Naive thymus-derived CD4-positive, alpha-beta T cell (primary cell): ENCODE results near the gene MORC2. TPM values are rescaled to one million over a fixed set of nuclear protein-coding genes. Genes with fewer than 3 reads are reported as not detected.
A peak's percentile ranks its signal among the peaks of the same experiment; 100 is the strongest.

ENCODE experiments used
- ATAC-seq: fragments of 150-1000 bp; cut with Tn5 transposase; 2 replicates; pipeline ENCODE4 v1.10.0; 2021; ENCODE audit warnings: mild to moderate bottlenecking, moderate library complexity
- CTCF ChIA-PET: fragments of 350-600 bp; sonication (Branson Sonifier 250); formaldehyde crosslinking; loops from one replicate; lab custom pipeline; 2021; ENCODE audit warnings: antibody characterized with exemption; lab: Charles Lee
- POLR2A ChIA-PET: fragments of 350-600 bp; sonication (Branson Sonifier 250); formaldehyde crosslinking; loops from one replicate; lab custom pipeline; 2021; ENCODE audit warnings: antibody characterized with exemption, inconsistent platforms; lab: Charles Lee
- DNase-seq, 9 donors: peaks; one replicate each; pipeline versions ENCODE4 v3.0.0 to v3.0.0-alpha.2; 2020 to 2022; ENCODE audit warnings: mixed read lengths in 1 of 9
- H3K27ac ChIP-seq: one replicate; pipeline ENCODE4 v1.7.0; 2013; ENCODE audit warnings: mild to moderate bottlenecking, low read depth, low read length, moderate library complexity
- H3K27me3 ChIP-seq, 2 donors: one replicate each; pipeline ENCODE4 v1.7.0; 2013; ENCODE audit warnings: low read length in 2 of 2, mild to moderate bottlenecking in 2 of 2, moderate library complexity in 2 of 2; ENCODE audit not compliant: control insufficient read depth in 2 of 2, insufficient read depth in 2 of 2
- H3K36me3 ChIP-seq, 3 experiments: 1 replicate in 2 of 3; 2 replicates in 1 of 3; pipeline ENCODE4 v1.7.0; 2013; ENCODE audit warnings: low read length in 3 of 3, mild to moderate bottlenecking in 3 of 3, moderate library complexity in 1 of 3; ENCODE audit not compliant: insufficient read depth in 3 of 3, control insufficient read depth in 2 of 3
- H3K4me1 ChIP-seq, 2 donors: one replicate each; pipeline ENCODE4 v1.7.0; 2013; ENCODE audit warnings: low read length in 2 of 2, mild to moderate bottlenecking in 2 of 2, moderate library complexity in 1 of 2; ENCODE audit not compliant: control insufficient read depth in 2 of 2, insufficient read depth in 2 of 2
- H3K4me3 ChIP-seq: 2 replicates; pipeline ENCODE4 v1.7.0; 2013; ENCODE audit warnings: mild to moderate bottlenecking, low read length
- H3K9me3 ChIP-seq, 3 experiments: 1 replicate in 2 of 3; 2 replicates in 1 of 3; pipeline ENCODE4 v1.7.0; 2013; ENCODE audit warnings: low read length in 3 of 3; ENCODE audit not compliant: control insufficient read depth in 2 of 3
- H3K27ac Mint-ChIP-seq, 9 donors: one replicate each; pipeline ENCODE4 v1.8.0; 2020 to 2022; ENCODE audit warnings: mixed read lengths in 9 of 9, mild to moderate bottlenecking in 8 of 9, moderate library complexity in 5 of 9, inconsistent platforms in 2 of 9
- H3K27me3 Mint-ChIP-seq, 5 donors: one replicate each; pipeline ENCODE4 v1.8.0; 2021 to 2022; ENCODE audit warnings: mixed read lengths in 5 of 5, mild to moderate bottlenecking in 1 of 5
- H3K36me3 Mint-ChIP-seq, 5 donors: one replicate each; pipeline ENCODE4 v1.8.0; 2020 to 2022; ENCODE audit warnings: mixed read lengths in 5 of 5, mild to moderate bottlenecking in 3 of 5, inconsistent platforms in 1 of 5
- H3K4me1 Mint-ChIP-seq, 7 donors: one replicate each; pipeline ENCODE4 v1.8.0; 2020 to 2022; ENCODE audit warnings: mixed read lengths in 7 of 7, mild to moderate bottlenecking in 3 of 7, inconsistent platforms in 1 of 7
- H3K4me3 Mint-ChIP-seq, 10 donors: one replicate each; pipeline ENCODE4 v1.8.0; 2020 to 2022; ENCODE audit warnings: mild to moderate bottlenecking in 10 of 10, mixed read lengths in 10 of 10, moderate library complexity in 6 of 10, inconsistent platforms in 2 of 10
- H3K9me3 Mint-ChIP-seq, 11 donors: one replicate each; pipeline ENCODE4 v1.8.0; 2020 to 2022; ENCODE audit warnings: mixed read lengths in 11 of 11, mild to moderate bottlenecking in 4 of 11, inconsistent platforms in 1 of 11, moderate library complexity in 1 of 11
- intact Hi-C, 2 donors: fragments of 100-400 bp; cut with micrococcal nuclease; formaldehyde crosslinking; loops; one replicate each; pipeline ENCODE4 v1.15.1; 2023
- polyA plus RNA-seq, 2 donors: library from polyadenylated mRNA; unstranded; fragments of 300-500 nt; fragmentation: Illumina TruSeq; gene quantifications; one replicate each; pipeline ENCODE4 v1.2.3, GENCODE V29; 2021
- total RNA-seq, 6 experiments: library from RNA in 5 of 6; stranded (reverse) in 5 of 6; gene quantifications; 1 replicate in 5 of 6; 2 replicates in 1 of 6; pipeline ENCODE4 v1.2.3 and lab custom pipeline; 2021 to 2026

Gene MORC2
- total and polyA plus RNA-seq, 7 experiments from 2014 or later, result 12.8 to 66.9 (median 43.7) TPM

DNA sequence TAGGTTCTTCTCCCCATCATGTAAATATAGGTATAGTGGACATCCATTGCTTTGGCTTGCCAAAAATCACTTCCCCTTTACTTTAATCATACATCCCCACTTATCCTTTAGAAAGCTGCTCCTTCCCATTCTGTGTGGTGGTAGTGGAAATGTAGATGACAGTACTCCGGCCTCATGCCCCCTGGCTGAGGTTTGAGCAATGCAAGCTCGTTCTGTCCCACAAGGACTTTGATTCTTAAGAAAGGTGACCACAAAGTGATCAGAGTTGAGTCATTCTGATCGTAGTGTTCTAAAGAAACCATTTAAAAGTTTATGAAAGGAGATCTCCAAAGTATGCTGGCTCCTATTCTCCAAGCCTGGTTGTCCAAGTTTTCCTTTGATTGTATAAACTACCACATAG lies 11.4 kb upstream of the MORC2 start:
- POLR2A ChIA-PET, result interaction anchor here (2.6 kb wide), 1 partner anchor 12 kb away, joined by 22 read pairs; the partner anchor contains the start of genes MORC2 and TUG1
- Mint-ChIP-seq H3K36me3 (peaks cover 10 to 49% (median 28%) of the 10 kb centered on the region in 5 donors), H3K4me3 (no peak overlapping the region), H3K27me3 (peaks cover 0 to 4% (median 0%) of the 10 kb centered on the region in 5 donors), H3K27ac (no peak overlapping the region), H3K9me3 (peaks cover 13 to 97% (median 79%) of the 10 kb centered on the region in 11 donors), H3K4me1 (peaks cover 0 to 10% (median 3%) of the 10 kb centered on the region in 7 donors)
- Histone ChIP-seq H3K4me3 (no peak overlapping the region), H3K9me3 (peaks cover 4 to 86% (median 44%) of the 10 kb centered on the region in 3 experiments), H3K27ac (no peak overlapping the region), H3K27me3 (no peaks in the 10 kb centered on the region), H3K36me3 (peaks cover 0 to 7% (median 0%) of the 10 kb centered on the region in 3 experiments), H3K4me1 (no peaks in the 10 kb centered on the region)
- intact Hi-C loops, result no loop called here
- DNase-seq, result no peak
- CTCF ChIA-PET, result no interaction called here
- no peak for ATAC-seq

DNA sequence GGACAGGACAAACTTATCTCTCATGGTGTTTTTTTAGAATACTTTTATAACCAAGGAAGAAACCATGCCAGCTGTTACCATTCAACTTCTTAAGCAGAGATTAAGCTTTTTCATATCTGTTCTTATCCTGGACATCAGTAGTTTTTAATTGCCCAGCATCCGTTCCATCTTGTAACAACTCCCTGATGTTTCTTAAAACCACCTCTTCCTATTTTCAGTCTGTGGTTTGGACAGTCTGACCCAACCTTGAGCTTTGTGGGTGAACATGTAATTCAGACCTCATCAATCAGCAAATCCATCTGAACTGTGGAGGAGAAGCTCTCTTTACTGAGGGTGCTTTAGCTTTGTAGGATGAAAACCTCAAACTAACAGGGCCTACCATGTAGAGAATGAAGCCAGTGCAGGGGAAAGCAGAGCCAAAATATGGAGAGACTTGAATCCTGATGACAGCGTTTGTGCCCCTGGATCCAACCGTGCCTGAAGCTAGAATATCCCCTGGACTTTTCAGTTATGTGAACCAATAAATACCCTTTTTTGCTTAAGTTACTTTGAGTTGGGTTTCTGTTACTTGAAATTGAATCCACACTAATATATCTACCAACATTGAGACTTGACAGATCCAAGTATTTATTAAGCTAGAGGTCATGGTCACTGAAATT lies 9.9 kb upstream of the MORC2 start:
- H3K27me3 Mint-ChIP-seq, result no peaks in the 10 kb centered on the region
- POLR2A ChIA-PET, result interaction anchor here (0.6 to 2.6 kb wide), 4 partner anchors 8 to 39 kb away, joined by 3 to 22 read pairs (median 3); partner anchors contain the start of genes MORC2 and TUG1
- ATAC-seq (peak; percentile 48), DNase-seq (no peak)
- intact Hi-C loops, result no loop called here
- H3K9me3 Mint-ChIP-seq, result peaks cover 0 to 97% (median 78%) of the 10 kb centered on the region in 11 donors
- H3K4me1 Mint-ChIP-seq, result peaks cover 0 to 10% (median 4%) of the 10 kb centered on the region in 7 donors
- Histone ChIP-seq H3K27me3 (no peaks in the 10 kb centered on the region), H3K36me3 (peaks cover 3 to 21% (median 5%) of the 10 kb centered on the region in 3 experiments), H3K4me1 (no peaks in the 10 kb centered on the region), H3K4me3 (no peak overlapping the region), H3K9me3 (peaks cover 14 to 95% (median 53%) of the 10 kb centered on the region in 3 experiments), H3K27ac (no peak overlapping the region)
- H3K4me3 Mint-ChIP-seq, result no peak overlapping the region
- no peak overlapping the region for H3K27ac Mint-ChIP-seq
- H3K36me3 Mint-ChIP-seq, result peaks cover 10 to 63% (median 35%) of the 10 kb centered on the region in 5 donors
- CTCF ChIA-PET, result no interaction called here

DNA sequence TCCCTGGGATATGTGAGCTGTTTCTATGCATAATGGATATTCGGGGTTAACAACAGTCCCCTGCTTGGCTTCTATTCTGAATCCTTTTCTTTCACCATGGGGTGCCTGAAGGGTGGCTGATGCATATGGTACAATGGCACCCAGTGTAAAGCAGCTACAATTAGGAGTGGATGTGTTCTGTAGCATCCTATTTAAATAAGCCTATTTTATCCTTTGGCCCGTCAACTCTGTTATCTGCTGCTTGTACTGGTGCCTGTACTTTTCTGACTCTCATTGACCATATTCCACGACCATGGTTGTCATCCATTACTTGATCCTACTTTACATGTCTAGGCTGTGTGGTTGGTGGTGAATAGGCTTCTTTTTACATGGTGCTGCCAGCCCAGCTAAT lies 1.8 kb upstream of the MORC2 start:
- intact Hi-C loops, result no loop called here
- ATAC-seq (no peak), DNase-seq (no peak)
- Histone ChIP-seq H3K27ac (peak overlapping the region; percentile 94), H3K4me3 (peak overlapping the region; percentile 54), H3K27me3 (no peaks in the 10 kb centered on the region), H3K9me3 (peaks cover 14 to 61% (median 39%) of the 10 kb centered on the region in 3 experiments), H3K4me1 (peaks cover 22 to 23% of the 10 kb centered on the region in 2 donors), H3K36me3 (peaks cover 22 to 53% (median 28%) of the 10 kb centered on the region in 3 experiments)
- ChIA-PET POLR2A (interaction anchor here (0.5 to 7.7 kb wide), 13 partner anchors 8 to 322 kb away, joined by 3 to 117 read pairs (median 11); partner anchors contain the start of genes PIK3IP1, SELENOM and SMTN), CTCF (interaction anchor here (1.8 to 3.3 kb wide), 2 partner anchors 24 to 50 kb away, joined by 8 to 18 read pairs; no protein-coding TSS in a partner anchor)
- Mint-ChIP-seq H3K4me1 (peaks cover 7 to 59% (median 47%) of the 10 kb centered on the region in 7 donors), H3K9me3 (peaks cover 3 to 95% (median 64%) of the 10 kb centered on the region in 11 donors), H3K27me3 (peaks cover 0 to 4% (median 0%) of the 10 kb centered on the region in 5 donors), H3K36me3 (peaks cover 17 to 80% (median 62%) of the 10 kb centered on the region in 5 donors), H3K27ac (peak overlapping the region in 8 of 9 donors; percentile 82 to 98 (median 94)), H3K4me3 (peak overlapping the region; percentile 87 to 96 (median 93))

- H3K27me3 Mint-ChIP-seq, result peaks cover 0 to 4% (median 0%) of the 10 kb centered on the region in 5 donors
- CTCF ChIA-PET, result interaction anchor here (0.7 to 3.3 kb wide), 6 partner anchors 23 to 335 kb away, joined by 3 to 18 read pairs (median 3); partner anchors contain the start of gene SMTN
- peaks cover 22 to 23% of the 10 kb centered on the region in 2 donors for H3K4me1 ChIP-seq
- DNase-seq, result peak in 3 of 9 donors; percentile 37 to 67 (median 40)
- peak overlapping the region; percentile 54 for H3K4me3 ChIP-seq
- no peaks in the 10 kb centered on the region for H3K27me3 ChIP-seq
- peak; percentile 6 for ATAC-seq
- H3K36me3 ChIP-seq, result peaks cover 22 to 46% (median 28%) of the 10 kb centered on the region in 3 experiments
- H3K27ac Mint-ChIP-seq, result peak overlapping the region; percentile 78 to 98 (median 93)
- peak overlapping the region; percentile 87 to 96 (median 93) for H3K4me3 Mint-ChIP-seq
- intact Hi-C loops, result loop anchor here (1.0 to 5.0 kb wide), 23 partner anchors 11 to 1365 kb away; partner anchors contain the start of genes LIMK2 (in 2 of the 2), RNF185 (in 2 of the 2), SFI1 (in 2 of the 2) and DEPDC5 (in 1 of the 2)
- H3K9me3 ChIP-seq, result peaks cover 14 to 55% (median 33%) of the 10 kb centered on the region in 3 experiments
- H3K36me3 Mint-ChIP-seq, result peaks cover 21 to 79% (median 62%) of the 10 kb centered on the region in 5 donors
- H3K27ac ChIP-seq, result peak overlapping the region; percentile 94
- peaks cover 12 to 65% (median 53%) of the 10 kb centered on the region in 7 donors for H3K4me1 Mint-ChIP-seq
- POLR2A ChIA-PET, result interaction anchor here (0.5 to 7.7 kb wide), 25 partner anchors 9 to 664 kb away, joined by 3 to 117 read pairs (median 9); partner anchors contain the start of genes PIK3IP1, RNF185, SELENOM and SMTN
- H3K9me3 Mint-ChIP-seq, result peaks cover 3 to 95% (median 63%) of the 10 kb centered on the region in 11 donors
These were observed 1.2 kb upstream of the MORC2 start for GRCh38 chr22:30969532-30970355.

GRCh38 chr22:30968924-30969531 lies 454 bp upstream of the MORC2 start, which contains the start of gene TUG1:
TSS of gene TUG1 (plus strand) at chr22:30969265.
- intact Hi-C loops, result loop anchor here (1.0 to 5.0 kb wide), 23 partner anchors 11 to 1364 kb away; partner anchors contain the start of genes LIMK2 (in 2 of the 2), RNF185 (in 2 of the 2), SFI1 (in 2 of the 2) and DEPDC5 (in 1 of the 2)
- peak; percentile 96 for ATAC-seq
- POLR2A ChIA-PET, result interaction anchor here (0.5 to 7.7 kb wide), 23 partner anchors 10 to 663 kb away, joined by 3 to 117 read pairs (median 11); partner anchors contain the start of genes LIMK2, PIK3IP1, RNF185 and SMTN

More at GRCh38 chr22:30968924-30969531, 454 bp upstream of the MORC2 start, which contains the start of gene TUG1:
- H3K4me3 Mint-ChIP-seq, result peak within 1 kb of the TSS; percentile 90 to 96 (median 93)
- Histone ChIP-seq H3K4me3 (peak within 1 kb of the TSS; percentile 59), H3K36me3 (peaks cover 22 to 39% (median 28%) of the 10 kb centered on the region in 3 experiments), H3K9me3 (peaks cover 8 to 48% (median 27%) of the 10 kb centered on the region in 3 experiments), H3K4me1 (peaks cover 22 to 23% of the 10 kb centered on the region in 2 donors), H3K27me3 (no peaks in the 10 kb centered on the region), H3K27ac (peak within 1 kb of the TSS; percentile 94)
- H3K9me3 Mint-ChIP-seq, result peaks cover 3 to 94% (median 58%) of the 10 kb centered on the region in 11 donors
- H3K27ac Mint-ChIP-seq, result peak within 1 kb of the TSS; percentile 90 to 98 (median 97)
- H3K36me3 Mint-ChIP-seq, result peaks cover 22 to 79% (median 57%) of the 10 kb centered on the region in 5 donors
- peaks cover 0 to 4% (median 0%) of the 10 kb centered on the region in 5 donors for H3K27me3 Mint-ChIP-seq
- H3K4me1 Mint-ChIP-seq, result peaks cover 12 to 67% (median 58%) of the 10 kb centered on the region in 7 donors
- DNase-seq, result peak; percentile 88 to 98 (median 97)
- CTCF ChIA-PET, result interaction anchor here (0.6 to 3.3 kb wide), 7 partner anchors 16 to 659 kb away, joined by 3 to 18 read pairs (median 3); partner anchors contain the start of gene SMTN
